ENCODE measurements around the gene PPP1R3D.

PPP1R3D gene

GRCh38 chr20:59940129-59940955 lies at the start of gene PPP1R3D, which contains the start of gene FAM217B:
Gene PPP1R3D (minus strand): TSS chr20:59940305. CDS start chr20:59939931, 374 bp downstream.
Gene FAM217B (plus strand): TSS chr20:59940389. CDS start chr20:59943944, 3,555 bp downstream.
- TF ChIP-seq EZH2phosphoT487 (IDR thresholded peaks at IDR 0.05; ENCODE audit: borderline replicate concordance, low read length) (no peak), CTCF (IDR thresholded peaks at IDR 0.05; ENCODE audit: low read depth, low read length, poor library complexity, severe bottlenecking) (peak; percentile 11)
- Histone ChIP-seq H3K4me2 (ENCODE audit: low read length) (peak within 1 kb of the TSS; percentile 93), H3K4me1 (ENCODE audit: control insufficient read depth, low read length) (peaks cover 25% of the 10 kb centered on the region), H3F3A (ENCODE audit: control insufficient read depth, insufficient read depth) (0 out of 2 replicates have a peak, but pooled peaks cover 3% of the 10 kb centered on the region), H3K27ac (ENCODE audit: low read depth, low read length) (peak within 1 kb of the TSS; percentile 75), H3K79me2 (ENCODE audit: control insufficient read depth, low read length) (peaks cover 27% of the 10 kb centered on the region), H4K20me1 (ENCODE audit: control insufficient read depth, insufficient read depth, low read depth, low read length) (no peaks in the 10 kb centered on the region), H3K36me3 (ENCODE audit: control insufficient read depth, low read length) (peaks cover 32% of the 10 kb centered on the region), H3K27me3 (ENCODE audit: control insufficient read depth, low read length) (no peaks in the 10 kb centered on the region), H3K4me3 (ENCODE audit: low read length) (peak within 1 kb of the TSS; percentile 99), H3K9me3 (ENCODE audit: control insufficient read depth, insufficient read depth, low read length) (no peaks in the 10 kb centered on the region), H3K9me2 (replicated peaks; ENCODE audit: control insufficient read depth, low read length) (no peaks in the 10 kb centered on the region)

- Histone ChIP-seq H3F3A (ENCODE audit: control insufficient read depth, insufficient read depth) (no peaks in the 10 kb centered on the region), H3K27me3 (ENCODE audit: control insufficient read depth, low read length) (no peaks in the 10 kb centered on the region), H3K36me3 (ENCODE audit: control insufficient read depth, low read length) (no peaks in the 10 kb centered on the region), H3K27ac (ENCODE audit: low read depth, low read length) (no peak overlapping the region), H3K4me1 (ENCODE audit: control insufficient read depth, low read length) (no peaks in the 10 kb centered on the region), H3K9me2 (replicated peaks; ENCODE audit: control insufficient read depth, low read length) (no peaks in the 10 kb centered on the region), H3K4me3 (ENCODE audit: low read length) (no peak overlapping the region), H3K4me2 (ENCODE audit: low read length) (no peak overlapping the region), H3K79me2 (ENCODE audit: control insufficient read depth, low read length) (no peaks in the 10 kb centered on the region), H3K9me3 (ENCODE audit: control insufficient read depth, insufficient read depth, low read length) (no peaks in the 10 kb centered on the region), H4K20me1 (ENCODE audit: control insufficient read depth, insufficient read depth, low read depth, low read length) (no peaks in the 10 kb centered on the region)
- no peak for TF ChIP-seq EZH2phosphoT487 (IDR thresholded peaks at IDR 0.05; ENCODE audit: borderline replicate concordance, low read length)
- no peak for TF ChIP-seq CTCF (IDR thresholded peaks at IDR 0.05; ENCODE audit: low read depth, low read length, poor library complexity, severe bottlenecking)
These were observed 48.0 kb upstream of the PPP1R3D start for GRCh38 chr20:59988141-59988540.

GRCh38 chr20:59987135-59987534 lies 47.0 kb upstream of the PPP1R3D start:
- no peak for TF ChIP-seq CTCF (IDR thresholded peaks at IDR 0.05; ENCODE audit: low read depth, low read length, poor library complexity, severe bottlenecking)
- TF ChIP-seq EZH2phosphoT487 (IDR thresholded peaks at IDR 0.05; ENCODE audit: borderline replicate concordance, low read length), result no peak
- H3F3A ChIP-seq (ENCODE audit: control insufficient read depth, insufficient read depth), result no peaks in the 10 kb centered on the region

More at GRCh38 chr20:59987135-59987534, 47.0 kb upstream of the PPP1R3D start:
- Histone ChIP-seq H3K9me2 (replicated peaks; ENCODE audit: control insufficient read depth, low read length) (no peaks in the 10 kb centered on the region), H3K4me3 (ENCODE audit: low read length) (no peak overlapping the region), H3K27ac (ENCODE audit: low read depth, low read length) (no peak overlapping the region), H3K9me3 (ENCODE audit: control insufficient read depth, insufficient read depth, low read length) (no peaks in the 10 kb centered on the region), H3K4me1 (ENCODE audit: control insufficient read depth, low read length) (no peaks in the 10 kb centered on the region), H3K36me3 (ENCODE audit: control insufficient read depth, low read length) (no peaks in the 10 kb centered on the region), H3K27me3 (ENCODE audit: control insufficient read depth, low read length) (no peaks in the 10 kb centered on the region), H3K79me2 (ENCODE audit: control insufficient read depth, low read length) (no peaks in the 10 kb centered on the region), H4K20me1 (ENCODE audit: control insufficient read depth, insufficient read depth, low read depth, low read length) (no peaks in the 10 kb centered on the region), H3K4me2 (ENCODE audit: low read length) (no peak overlapping the region)
